ENCODE results near the gene BMPER.

BMPER gene

DNA sequence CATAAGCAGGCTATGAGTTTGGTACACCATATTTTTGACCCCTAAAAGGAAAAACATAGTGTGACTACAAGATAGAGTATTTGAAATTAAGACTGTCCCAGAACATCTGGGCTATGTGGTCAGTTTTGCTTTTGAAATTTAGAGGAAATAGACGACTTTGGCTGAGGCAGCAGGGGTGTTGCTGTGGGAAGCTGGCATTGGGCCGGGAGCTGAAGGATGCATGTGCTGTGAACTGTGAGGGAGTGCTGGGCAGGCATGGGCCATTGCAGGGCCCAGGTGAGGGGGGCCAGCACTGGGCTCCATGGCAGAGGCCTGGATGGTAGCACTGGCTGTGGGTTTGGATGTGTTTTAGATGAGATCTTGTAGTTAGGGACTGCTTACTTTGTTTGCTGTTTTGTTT, 168.3 kb downstream of the BMPER start:
- Histone ChIP-seq H3K9ac (ENCODE audit: low read depth, low read length) (no peak overlapping the region), H3K36me3 (ENCODE audit: insufficient read depth, low read length) (no peaks in the 10 kb centered on the region; the same call in 1 of the 2 replicates), H3K4me1 (ENCODE audit: insufficient read depth, low read length) (peaks cover 6% of the 10 kb centered on the region), H3K9me3 (ENCODE audit: control insufficient read depth, insufficient read depth, low read length) (no peaks in the 10 kb centered on the region)

GRCh38 chr7:34074421-34074820, 169.1 kb downstream of the BMPER start:
- Histone ChIP-seq H3K36me3 (ENCODE audit: insufficient read depth, low read length) (no peaks in the 10 kb centered on the region; the same call in 1 of the 2 replicates), H3K9ac (ENCODE audit: low read depth, low read length) (no peak overlapping the region), H3K9me3 (ENCODE audit: control insufficient read depth, insufficient read depth, low read length) (no peaks in the 10 kb centered on the region), H3K4me1 (ENCODE audit: insufficient read depth, low read length) (peaks cover 6% of the 10 kb centered on the region)

DNA sequence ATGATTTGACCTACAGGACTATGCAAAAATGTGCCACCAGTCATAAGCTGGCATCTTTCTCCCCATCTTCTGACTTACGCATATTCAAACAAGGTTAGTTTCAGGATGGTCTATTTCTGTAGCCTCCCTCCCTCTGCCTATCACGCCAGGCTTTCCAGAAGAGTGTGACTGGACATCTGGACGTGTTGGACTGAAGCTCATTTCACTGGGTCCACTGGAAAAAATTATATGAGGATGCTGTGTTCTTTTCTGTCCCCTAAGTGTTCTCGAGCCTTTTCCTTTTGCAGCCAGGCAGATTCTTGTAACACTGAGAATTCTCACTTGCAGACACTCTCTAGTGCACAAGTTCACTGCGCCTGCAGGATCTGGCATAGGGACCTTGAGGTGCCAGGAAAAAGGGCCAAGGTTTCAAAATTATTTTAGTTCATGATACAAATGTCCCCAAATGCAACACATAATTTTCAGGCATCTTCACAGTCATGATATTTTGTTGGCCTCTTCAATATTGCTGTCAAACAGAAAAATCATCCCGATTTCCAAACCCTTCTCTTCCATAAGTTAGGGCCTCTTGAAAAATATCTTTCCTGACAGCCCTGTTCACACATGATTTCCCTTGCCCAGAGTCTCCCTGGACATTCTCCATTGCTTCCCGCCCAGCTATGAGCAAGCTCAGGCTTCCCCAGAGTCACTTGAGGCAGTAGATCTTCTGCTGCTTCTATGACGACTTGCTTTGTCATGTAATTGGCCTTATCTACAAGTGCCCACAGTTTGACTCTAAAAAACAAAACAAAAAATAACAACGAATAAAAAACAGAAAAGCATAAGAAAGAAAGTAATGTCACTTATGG, 170.4 kb downstream of the BMPER start:
- Histone ChIP-seq H3K4me1 (ENCODE audit: insufficient read depth, low read length) (peaks cover 6% of the 10 kb centered on the region), H3K9ac (ENCODE audit: low read depth, low read length) (no peak overlapping the region), H3K9me3 (ENCODE audit: control insufficient read depth, insufficient read depth, low read length) (no peaks in the 10 kb centered on the region), H3K36me3 (ENCODE audit: insufficient read depth, low read length) (no peaks in the 10 kb centered on the region; the same call in 1 of the 2 replicates)

DNA sequence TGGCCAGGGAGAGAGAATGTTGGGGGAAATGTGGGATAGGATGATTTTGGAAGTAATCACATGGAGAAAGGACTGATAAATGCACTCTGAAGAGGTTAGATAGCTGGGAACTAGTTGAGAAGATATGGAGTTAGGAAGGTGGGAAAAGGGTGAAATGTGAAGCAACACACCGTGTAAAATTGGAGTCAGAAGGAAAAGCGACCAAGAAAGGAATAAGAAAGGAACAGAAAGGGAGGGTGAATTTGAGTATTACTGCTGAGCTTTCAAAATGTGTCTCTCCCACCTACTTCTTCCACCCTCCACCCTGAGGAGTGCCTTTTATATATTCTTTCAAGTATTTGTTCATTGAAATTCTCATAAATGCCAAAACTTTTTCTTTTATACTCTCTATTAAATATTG, 171.8 kb downstream of the BMPER start:
- Histone ChIP-seq H3K9ac (ENCODE audit: low read depth, low read length) (no peak overlapping the region), H3K9me3 (ENCODE audit: control insufficient read depth, insufficient read depth, low read length) (no peaks in the 10 kb centered on the region), H3K36me3 (ENCODE audit: insufficient read depth, low read length) (no peaks in the 10 kb centered on the region; the same call in 1 of the 2 replicates), H3K4me1 (ENCODE audit: insufficient read depth, low read length) (peaks cover 6% of the 10 kb centered on the region)

DNA sequence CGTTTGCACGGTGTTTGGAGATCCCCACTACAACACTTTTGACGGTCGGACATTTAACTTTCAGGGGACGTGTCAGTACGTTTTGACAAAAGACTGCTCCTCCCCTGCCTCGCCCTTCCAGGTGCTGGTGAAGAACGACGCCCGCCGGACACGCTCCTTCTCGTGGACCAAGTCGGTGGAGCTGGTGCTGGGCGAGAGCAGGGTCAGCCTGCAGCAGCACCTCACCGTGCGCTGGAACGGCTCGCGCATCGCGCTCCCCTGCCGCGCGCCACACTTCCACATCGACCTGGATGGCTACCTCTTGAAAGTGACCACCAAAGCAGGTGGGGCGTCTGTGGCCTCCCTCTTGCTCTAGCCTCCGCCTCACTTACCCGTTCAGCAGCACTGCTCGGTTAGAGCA, 173.5 kb downstream of the BMPER start:
- H3K4me1 ChIP-seq (ENCODE audit: insufficient read depth, low read length): peaks cover 6% of the 10 kb centered on the region
- no peaks in the 10 kb centered on the region for H3K36me3 ChIP-seq (ENCODE audit: insufficient read depth, low read length)
- H3K9me3 ChIP-seq (ENCODE audit: control insufficient read depth, insufficient read depth, low read length): no peaks in the 10 kb centered on the region
- H3K9ac ChIP-seq (ENCODE audit: low read depth, low read length): no peak overlapping the region

GRCh38 chr7:34080513-34080912, 175.2 kb downstream of the BMPER start:
- peaks cover 6% of the 10 kb centered on the region for H3K4me1 ChIP-seq (ENCODE audit: insufficient read depth, low read length)
- H3K9me3 ChIP-seq (ENCODE audit: control insufficient read depth, insufficient read depth, low read length): no peaks in the 10 kb centered on the region
- no peak overlapping the region for H3K9ac ChIP-seq (ENCODE audit: low read depth, low read length)
- H3K36me3 ChIP-seq (ENCODE audit: insufficient read depth, low read length): no peaks in the 10 kb centered on the region

GRCh38 chr7:34081935-34082334, 176.6 kb downstream of the BMPER start:
- no peaks in the 10 kb centered on the region for H3K4me1 ChIP-seq (ENCODE audit: insufficient read depth, low read length)
- no peak overlapping the region for H3K9ac ChIP-seq (ENCODE audit: low read depth, low read length)
- no peaks in the 10 kb centered on the region for H3K36me3 ChIP-seq (ENCODE audit: insufficient read depth, low read length)
- H3K9me3 ChIP-seq (ENCODE audit: control insufficient read depth, insufficient read depth, low read length): no peaks in the 10 kb centered on the region

DNA sequence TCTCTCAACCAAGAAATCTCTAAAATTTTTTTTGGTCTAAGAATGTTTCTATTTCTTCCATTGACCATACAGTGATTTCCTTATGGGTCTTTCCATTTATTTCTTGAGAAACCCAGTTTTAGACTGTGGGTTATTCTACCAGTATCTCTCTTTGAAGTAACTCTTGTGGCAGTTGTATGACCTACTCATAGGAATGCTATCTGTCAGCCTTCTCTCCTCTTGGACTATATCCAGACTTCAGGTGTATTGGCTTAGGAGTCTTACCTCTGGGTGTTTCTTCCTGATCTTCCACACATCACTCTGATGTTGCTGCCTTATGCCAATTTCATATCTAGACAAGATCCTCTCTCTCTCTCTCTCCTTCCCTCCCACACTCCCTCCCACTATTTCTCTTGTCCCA, 178.1 kb downstream of the BMPER start:
- no peaks in the 10 kb centered on the region for H3K4me1 ChIP-seq (ENCODE audit: insufficient read depth, low read length)
- H3K9ac ChIP-seq (ENCODE audit: low read depth, low read length): no peak overlapping the region
- no peaks in the 10 kb centered on the region for H3K9me3 ChIP-seq (ENCODE audit: control insufficient read depth, insufficient read depth, low read length)
- no peaks in the 10 kb centered on the region for H3K36me3 ChIP-seq (ENCODE audit: insufficient read depth, low read length)

- no peaks in the 10 kb centered on the region for H3K4me1 ChIP-seq (ENCODE audit: insufficient read depth, low read length)
- no peak overlapping the region for H3K9ac ChIP-seq (ENCODE audit: low read depth, low read length)
- H3K36me3 ChIP-seq (ENCODE audit: insufficient read depth, low read length): no peaks in the 10 kb centered on the region
- H3K9me3 ChIP-seq (ENCODE audit: control insufficient read depth, insufficient read depth, low read length): no peaks in the 10 kb centered on the region
Observed at GRCh38 chr7:34084651-34085050, 179.3 kb downstream of the BMPER start.

GRCh38 chr7:34086064-34086463, 180.7 kb downstream of the BMPER start:
- Histone ChIP-seq H3K9me3 (ENCODE audit: control insufficient read depth, insufficient read depth, low read length) (no peaks in the 10 kb centered on the region), H3K9ac (ENCODE audit: low read depth, low read length) (no peak overlapping the region), H3K4me1 (ENCODE audit: insufficient read depth, low read length) (no peaks in the 10 kb centered on the region), H3K36me3 (ENCODE audit: insufficient read depth, low read length) (no peaks in the 10 kb centered on the region)

DNA sequence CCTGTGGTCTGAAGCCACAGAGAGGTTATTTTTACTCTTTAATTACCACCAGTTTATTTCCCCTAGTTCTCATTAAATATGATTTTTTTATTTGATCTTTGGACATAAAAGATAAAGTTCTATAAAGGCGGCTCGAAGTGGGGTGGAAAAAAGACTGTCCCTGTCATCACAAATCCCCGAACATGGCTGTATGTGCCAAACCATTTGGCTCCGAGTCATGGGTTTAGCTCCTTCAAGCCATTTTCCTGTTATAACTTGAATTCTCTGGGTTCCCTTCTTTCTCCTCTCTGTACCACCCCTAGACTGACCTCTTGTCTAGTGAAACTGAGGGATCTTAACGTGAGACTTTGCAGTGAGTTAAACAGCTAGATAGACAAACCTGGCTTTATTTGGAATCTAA, 181.6 kb downstream of the BMPER start:
- Histone ChIP-seq H3K9me3 (ENCODE audit: control insufficient read depth, insufficient read depth, low read length) (no peaks in the 10 kb centered on the region), H3K36me3 (ENCODE audit: insufficient read depth, low read length) (no peaks in the 10 kb centered on the region), H3K9ac (ENCODE audit: low read depth, low read length) (no peak overlapping the region), H3K4me1 (ENCODE audit: insufficient read depth, low read length) (no peaks in the 10 kb centered on the region)

- Histone ChIP-seq H3K9ac (ENCODE audit: low read depth, low read length) (no peak overlapping the region), H3K36me3 (ENCODE audit: insufficient read depth, low read length) (no peaks in the 10 kb centered on the region), H3K9me3 (ENCODE audit: control insufficient read depth, insufficient read depth, low read length) (no peaks in the 10 kb centered on the region), H3K4me1 (ENCODE audit: insufficient read depth, low read length) (no peaks in the 10 kb centered on the region)
Observed at GRCh38 chr7:34087892-34088891, 182.9 kb downstream of the BMPER start.

DNA sequence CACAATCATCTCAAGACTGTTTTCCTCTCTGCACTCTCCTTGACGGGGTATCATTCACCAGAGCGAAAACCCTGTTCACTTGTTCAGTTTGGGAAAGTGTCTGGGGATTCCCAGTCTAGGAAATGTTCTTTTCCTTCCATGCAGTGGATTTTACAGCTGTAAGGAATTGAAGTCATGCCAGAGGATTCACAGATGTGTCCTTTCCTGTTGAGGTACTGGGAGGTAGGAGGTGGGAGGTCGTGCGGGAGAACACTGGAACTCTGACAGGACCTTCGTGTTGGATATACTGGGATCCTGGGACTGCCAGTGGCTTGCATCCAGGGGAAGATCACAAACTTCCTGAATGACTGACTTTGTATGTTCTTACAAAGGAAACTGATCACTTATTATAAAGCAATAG, 185.5 kb downstream of the BMPER start:
- Histone ChIP-seq H3K9me3 (ENCODE audit: control insufficient read depth, insufficient read depth, low read length) (no peaks in the 10 kb centered on the region), H3K9ac (ENCODE audit: low read depth, low read length) (no peak overlapping the region), H3K36me3 (ENCODE audit: insufficient read depth, low read length) (no peaks in the 10 kb centered on the region), H3K4me1 (ENCODE audit: insufficient read depth, low read length) (no peaks in the 10 kb centered on the region)

GRCh38 chr7:34091321-34091917, 186.1 kb downstream of the BMPER start:
- Histone ChIP-seq H3K9me3 (ENCODE audit: control insufficient read depth, insufficient read depth, low read length) (no peaks in the 10 kb centered on the region), H3K9ac (ENCODE audit: low read depth, low read length) (no peak overlapping the region), H3K36me3 (ENCODE audit: insufficient read depth, low read length) (no peaks in the 10 kb centered on the region), H3K4me1 (ENCODE audit: insufficient read depth, low read length) (no peaks in the 10 kb centered on the region)
